GM18511 (cell line): ENCODE measurements around the gene ZKSCAN3.
"Not testable (repeated sequence)": the region's sequence is repeated elsewhere in the genome, so short reads cannot be mapped to it uniquely, and the experiment has no call there.

ENCODE experiments used
- ATAC-seq: cut with Tn5 transposase; IDR thresholded peaks from one replicate; pipeline ENCODE4 v1.9.1; 2021; ENCODE audit warnings: mild to moderate bottlenecking, moderate library complexity; ENCODE audit not compliant: unreplicated experiment

The ZKSCAN3 gene

GRCh38 chr6:28371706-28372451 is 22.1 kb downstream of the ZKSCAN3 start:
- ATAC-seq, result peak; percentile 87

- no peak for ATAC-seq
Measured at GRCh38 chr6:28373925-28374324, 24.2 kb downstream of the ZKSCAN3 start.

- ATAC-seq, result no peak
Measured at GRCh38 chr6:28377879-28378278, 28.1 kb downstream of the ZKSCAN3 start.

- ATAC-seq, result no peak
Measured at GRCh38 chr6:28378644-28379043, 28.9 kb downstream of the ZKSCAN3 start.

- ATAC-seq, result no peak
Measured at GRCh38 chr6:28380381-28380780, 30.6 kb downstream of the ZKSCAN3 start.

GRCh38 chr6:28383235-28384142 is 33.7 kb downstream of the ZKSCAN3 start:
- peak; percentile 97 for ATAC-seq

GRCh38 chr6:28384143-28384533 is 34.4 kb downstream of the ZKSCAN3 start:
- ATAC-seq, result no peak

- ATAC-seq, result no peak
Measured at GRCh38 chr6:28390688-28391087, 40.9 kb downstream of the ZKSCAN3 start.

GRCh38 chr6:28393912-28394662 is 44.3 kb downstream of the ZKSCAN3 start:
- ATAC-seq, result no peak

GRCh38 chr6:28395918-28396317 is 46.2 kb downstream of the ZKSCAN3 start:
- ATAC-seq, result no peak

GRCh38 chr6:28399350-28400121 is 49.8 kb downstream of the ZKSCAN3 start, which contains the start of gene ZSCAN12:
Gene ZSCAN12, minus strand, starts transcription at chr6:28399747. Its CDS starts 1,342 bp downstream, at chr6:28398405.
- peak; percentile 93 for ATAC-seq

GRCh38 chr6:28400122-28400451 is 50.3 kb downstream of the ZKSCAN3 start:
- no peak for ATAC-seq

GRCh38 chr6:28401172-28401571 is 51.4 kb downstream of the ZKSCAN3 start:
- no peak for ATAC-seq

GRCh38 chr6:28402197-28402596 is 52.5 kb downstream of the ZKSCAN3 start:
- ATAC-seq, result no peak

- not testable (repeated sequence) for ATAC-seq
Measured at GRCh38 chr6:28403923-28404322, 54.2 kb downstream of the ZKSCAN3 start.

- ATAC-seq, result no peak
Measured at GRCh38 chr6:28407401-28407800, 57.7 kb downstream of the ZKSCAN3 start.

- ATAC-seq, result no peak
Measured at GRCh38 chr6:28408076-28408802, 58.5 kb downstream of the ZKSCAN3 start.

GRCh38 chr6:28410767-28411166 is 61.0 kb downstream of the ZKSCAN3 start:
- no peak for ATAC-seq

- ATAC-seq, result no peak
Measured at GRCh38 chr6:28413681-28414080, 63.9 kb downstream of the ZKSCAN3 start.
